ENCODE data around the gene GNAI3. TPM values are rescaled to one million over a fixed set of nuclear protein-coding genes. Genes with fewer than 3 reads are reported as not detected.

Gene GNAI3
- total and polyA plus RNA-seq, 2 of the 13 experiments (the other 11 are each of a cell fraction or from before 2014, with no cell fraction given): 4.3 to 9.0 TPM

GRCh38 chr1:109548321-109549267 lies at the start of gene GNAI3 (continued):
- TF ChIP-seq ELF3 (CRISPR knock-in tag; IDR thresholded peaks at IDR 0.05) (peak; percentile 74), MIER3 (CRISPR knock-in tag; IDR thresholded peaks at IDR 0.05; ENCODE audit: borderline replicate concordance) (peak; percentile 81), PITX1 (CRISPR knock-in tag; IDR thresholded peaks at IDR 0.05) (0 out of 2 replicates have a peak, but pooled peaks have one; percentile 16), HOXA9 (CRISPR knock-in tag; IDR thresholded peaks at IDR 0.05; ENCODE audit: borderline replicate concordance) (no peak), RNF219 (CRISPR knock-in tag; IDR thresholded peaks at IDR 0.05) (no peak), ETV6 (CRISPR knock-in tag; conservative IDR thresholded peaks at IDR 0.05) (no peak; the same call in 1 of the 2 replicates), MXD3 (CRISPR knock-in tag; IDR thresholded peaks at IDR 0.05) (peak; percentile 56; the same call in 1 of the 2 replicates), ZNF33B (CRISPR knock-in tag; IDR thresholded peaks at IDR 0.05) (no peak), ELK4 (CRISPR knock-in tag; IDR thresholded peaks at IDR 0.05; ENCODE audit: borderline replicate concordance) (peak; percentile 59; the same call in 1 of the 2 replicates), ZMYM3 (CRISPR knock-in tag; IDR thresholded peaks at IDR 0.05) (no peak), GPBP1L1 (CRISPR knock-in tag; IDR thresholded peaks at IDR 0.05) (no peak), ZNF784 (CRISPR knock-in tag; IDR thresholded peaks at IDR 0.05; ENCODE audit: borderline replicate concordance) (no peak), ZNF609 (CRISPR knock-in tag; IDR thresholded peaks at IDR 0.05; ENCODE audit: borderline replicate concordance) (peak; percentile 60), TCF7 (IDR thresholded peaks at IDR 0.05; ENCODE audit: low read depth) (no peak)
